ENCODE data around the gene CST4.
"Not testable (repeated sequence)": the region's sequence is repeated elsewhere in the genome, so short reads cannot be mapped to it uniquely, and the experiment has no call there.

The CST4 gene, protein sequence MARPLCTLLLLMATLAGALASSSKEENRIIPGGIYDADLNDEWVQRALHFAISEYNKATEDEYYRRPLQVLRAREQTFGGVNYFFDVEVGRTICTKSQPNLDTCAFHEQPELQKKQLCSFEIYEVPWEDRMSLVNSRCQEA

GRCh38 chr20:23688684-23689398 lies at the start of gene CST4:
CST4 (minus strand) TSS chr20:23689038; CDS start chr20:23688969, 69 bp downstream.
- not testable (repeated sequence) for DNase-seq (ENCODE audit: low read depth in 3 of 3, low spot score in 1 of 3)

GRCh38 chr20:23735391-23735790 lies 46.6 kb upstream of the CST4 start:
- DNase-seq (ENCODE audit: low read depth in 3 of 3, low spot score in 1 of 3), result not testable (repeated sequence)

DNA sequence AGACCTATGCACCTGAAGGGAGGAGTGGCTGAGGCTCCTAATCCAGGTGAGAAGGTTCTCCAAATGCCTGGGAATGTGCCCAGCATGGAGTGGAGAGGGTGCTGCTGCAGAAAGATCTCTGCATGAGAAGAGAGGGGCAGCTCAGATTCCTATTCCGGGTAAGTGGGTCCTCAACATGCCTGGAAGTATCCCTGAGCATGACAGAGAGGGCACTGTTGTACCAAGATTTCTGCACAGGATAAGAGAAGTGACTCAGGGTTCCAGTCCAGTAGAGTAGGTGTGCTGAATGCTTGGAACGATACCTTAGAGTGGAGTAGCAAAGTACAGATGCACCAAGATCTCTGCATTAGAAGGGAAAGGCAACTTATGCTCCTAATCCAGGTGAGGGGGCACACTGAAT lies 46.1 kb upstream of the CST4 start:
- DNase-seq (ENCODE audit: low read depth in 3 of 3, low spot score in 1 of 3), result not testable (repeated sequence)

DNA sequence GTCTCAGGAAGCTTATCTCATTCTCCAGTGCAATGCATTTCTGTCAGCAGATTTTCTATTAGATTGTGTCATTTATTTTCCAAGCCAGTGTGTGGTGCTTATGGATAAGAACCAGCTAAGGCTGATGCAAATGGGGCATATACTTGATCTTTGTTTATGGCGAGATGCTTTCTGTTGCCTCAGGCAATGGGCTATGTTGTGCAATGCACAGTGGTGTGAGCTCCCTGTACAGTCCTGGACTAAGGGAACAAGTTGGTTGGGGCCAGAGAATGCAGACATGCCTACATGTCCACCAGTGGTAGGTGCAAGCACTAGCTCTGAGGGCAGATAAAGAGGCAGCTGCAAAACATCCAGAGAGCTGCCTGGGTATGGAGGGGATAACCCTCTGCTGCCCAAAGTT lies 45.6 kb upstream of the CST4 start:
- DNase-seq (ENCODE audit: low read depth in 3 of 3, low spot score in 1 of 3), result not testable (repeated sequence)

DNA sequence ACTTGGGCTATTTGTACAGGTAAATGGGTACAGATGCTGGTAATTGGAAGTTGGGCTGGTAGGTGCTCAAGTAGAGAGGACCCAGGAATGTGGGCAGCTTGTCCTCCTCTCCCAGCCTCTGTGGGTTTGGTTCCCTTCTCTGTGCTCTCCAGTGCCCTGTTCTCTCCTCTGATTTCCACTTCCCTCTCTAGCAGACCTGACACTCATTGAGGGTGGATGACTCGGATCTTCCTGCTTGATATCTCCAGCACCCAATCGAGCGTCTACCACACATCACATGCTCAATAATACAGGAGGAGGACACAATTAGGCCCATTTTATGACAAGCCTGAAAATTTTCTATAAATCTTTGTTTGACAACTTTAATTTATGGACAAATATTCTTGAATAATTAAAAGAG lies 38.2 kb upstream of the CST4 start:
- no peak for DNase-seq (ENCODE audit: low read depth in 3 of 3, low spot score in 1 of 3)

DNA sequence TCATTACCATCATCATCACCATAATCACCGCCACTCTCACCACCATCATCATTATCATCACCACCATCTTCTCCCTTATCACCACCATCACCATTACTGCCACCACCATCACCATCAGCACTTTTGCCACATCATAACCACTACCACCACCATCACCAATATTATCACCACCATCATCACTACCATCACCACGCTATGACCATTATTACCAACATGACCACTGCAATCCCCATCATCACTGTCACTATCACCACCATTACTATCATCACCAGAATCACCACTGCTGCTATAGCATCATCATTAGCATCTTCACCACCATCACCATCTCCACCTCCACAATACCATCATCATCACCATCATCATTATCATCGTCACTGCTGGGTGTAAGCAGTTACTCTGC lies 36.3 kb upstream of the CST4 start:
- no peak for DNase-seq (ENCODE audit: low read depth in 3 of 3, low spot score in 1 of 3)

- DNase-seq (ENCODE audit: low read depth in 3 of 3, low spot score in 1 of 3), result not testable (repeated sequence)
Observed at GRCh38 chr20:23723659-23724307, 34.9 kb upstream of the CST4 start.

GRCh38 chr20:23722851-23723250 lies 34.0 kb upstream of the CST4 start:
- DNase-seq (ENCODE audit: low read depth in 3 of 3, low spot score in 1 of 3), result not testable (repeated sequence)

- no peak for DNase-seq (ENCODE audit: low read depth in 3 of 3, low spot score in 1 of 3)
Observed at GRCh38 chr20:23721962-23722361, 33.1 kb upstream of the CST4 start.

GRCh38 chr20:23719351-23719750 lies 30.5 kb upstream of the CST4 start:
- not testable (repeated sequence) for DNase-seq (ENCODE audit: low read depth in 3 of 3, low spot score in 1 of 3)

GRCh38 chr20:23711778-23712177 lies 22.9 kb upstream of the CST4 start:
- DNase-seq (ENCODE audit: low read depth in 3 of 3, low spot score in 1 of 3), result not testable (repeated sequence)

GRCh38 chr20:23710771-23711170 lies 21.9 kb upstream of the CST4 start:
- no peak for DNase-seq (ENCODE audit: low read depth in 3 of 3, low spot score in 1 of 3)

DNA sequence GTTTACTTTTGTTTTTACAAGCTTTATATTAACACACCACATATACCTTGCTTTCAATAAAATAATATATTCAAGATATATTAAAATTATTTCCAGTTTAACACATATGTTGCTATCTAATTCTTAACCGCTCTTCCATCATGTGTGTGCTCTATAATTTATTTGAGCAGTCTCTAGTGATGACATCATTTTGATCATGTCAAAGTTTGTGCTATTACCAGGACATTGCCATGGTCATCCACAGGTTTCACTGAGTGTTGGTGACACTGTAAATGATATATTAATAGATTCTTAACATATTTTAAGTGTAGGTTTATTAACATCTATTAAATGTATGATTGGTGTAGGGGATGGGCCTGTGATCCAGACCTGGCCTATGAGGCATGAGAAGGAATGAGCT lies 17.1 kb upstream of the CST4 start:
- DNase-seq (ENCODE audit: low read depth in 3 of 3, low spot score in 1 of 3), result no peak

DNA sequence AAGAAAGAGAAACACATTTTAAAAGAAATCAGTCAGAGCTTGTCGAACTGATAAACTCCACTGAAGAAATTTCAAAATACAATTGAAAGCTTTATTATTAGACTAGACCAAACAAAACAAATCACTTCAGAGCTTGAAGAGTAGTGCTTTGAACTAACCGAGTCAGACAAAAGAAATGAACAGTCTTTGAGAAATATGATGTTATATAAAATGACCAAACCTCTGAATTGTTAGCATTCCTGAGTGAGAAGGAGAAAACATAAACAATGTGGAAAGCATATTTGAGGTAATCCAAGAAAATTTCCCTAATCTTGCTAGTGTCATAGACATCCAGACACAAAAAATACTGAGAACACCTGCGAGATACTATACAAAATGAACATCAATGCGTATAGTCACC lies 13.2 kb upstream of the CST4 start:
- DNase-seq (ENCODE audit: low read depth in 3 of 3, low spot score in 1 of 3), result no peak

- no peak for DNase-seq (ENCODE audit: low read depth in 3 of 3, low spot score in 1 of 3)
Observed at GRCh38 chr20:23700931-23701330, 12.1 kb upstream of the CST4 start.

DNA sequence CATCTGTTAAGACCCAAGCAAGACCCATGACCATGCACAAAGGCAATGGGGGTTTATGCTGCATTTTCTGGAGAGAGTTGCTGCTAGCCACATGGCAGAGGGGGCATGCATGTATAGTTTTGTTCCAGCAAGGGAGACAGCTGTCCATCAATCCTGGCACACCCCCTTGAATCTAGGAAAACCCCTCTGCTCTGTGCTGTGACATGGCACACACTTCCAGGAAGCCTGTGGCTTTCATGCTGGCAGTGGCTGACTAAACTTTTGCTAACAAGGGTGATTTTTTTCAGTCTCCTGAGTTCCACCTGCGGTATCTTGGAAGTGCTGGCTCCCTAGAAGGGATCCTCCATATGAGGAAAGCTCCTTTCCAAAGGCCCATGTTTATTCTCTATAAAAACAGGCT lies 9.1 kb upstream of the CST4 start:
- DNase-seq (ENCODE audit: low read depth in 3 of 3, low spot score in 1 of 3), result no peak

- DNase-seq (ENCODE audit: low read depth in 3 of 3, low spot score in 1 of 3), result not testable (repeated sequence)
Observed at GRCh38 chr20:23695068-23695395, 6.2 kb upstream of the CST4 start.

- DNase-seq (ENCODE audit: low read depth in 3 of 3, low spot score in 1 of 3), result not testable (repeated sequence)
Observed at GRCh38 chr20:23694178-23695067, 5.6 kb upstream of the CST4 start.

DNA sequence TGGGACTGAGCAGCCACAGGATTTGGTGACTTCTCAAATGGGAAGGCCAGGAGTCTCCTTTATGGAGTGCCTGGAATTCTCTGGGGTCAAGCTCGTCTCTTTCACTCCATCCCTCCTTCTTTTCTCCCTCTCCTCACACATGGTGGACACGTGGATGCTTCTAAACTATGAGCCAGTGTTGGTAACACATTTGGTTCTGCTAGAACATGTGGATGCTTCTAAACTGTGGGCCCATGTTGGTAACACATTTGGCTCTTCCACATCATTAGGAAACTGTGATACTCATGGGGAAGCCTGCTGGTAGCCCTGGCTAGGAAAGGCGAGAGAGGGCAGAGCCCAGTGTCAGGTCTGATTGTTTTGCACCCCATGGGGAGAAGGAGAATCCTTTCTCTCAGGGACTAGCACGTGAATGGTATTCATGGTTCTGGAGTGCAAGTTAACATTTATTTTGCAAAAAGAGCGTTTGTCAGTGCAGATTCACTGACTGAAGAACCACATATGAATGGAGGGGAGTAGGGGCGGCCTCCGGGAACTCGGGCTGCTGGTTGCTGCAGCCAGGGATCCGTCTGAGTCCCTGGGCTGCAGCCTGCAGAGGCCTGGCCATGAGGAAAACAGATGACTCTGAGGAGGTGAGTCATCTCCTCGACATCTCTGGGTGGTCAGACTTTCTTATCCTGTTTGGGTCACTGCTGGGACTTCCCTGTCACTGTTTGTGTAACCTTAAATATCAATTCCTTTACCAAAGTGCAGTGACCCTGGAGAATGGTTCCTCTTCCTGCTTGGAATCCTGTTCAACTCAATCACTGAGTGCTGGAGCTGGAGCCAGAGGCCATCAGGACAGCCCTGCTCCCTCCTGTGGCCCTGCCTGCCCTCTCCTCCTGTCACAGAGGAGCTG lies 4.1 kb upstream of the CST4 start:
- not testable (repeated sequence) for DNase-seq (ENCODE audit: low read depth in 3 of 3, low spot score in 1 of 3)

DNA sequence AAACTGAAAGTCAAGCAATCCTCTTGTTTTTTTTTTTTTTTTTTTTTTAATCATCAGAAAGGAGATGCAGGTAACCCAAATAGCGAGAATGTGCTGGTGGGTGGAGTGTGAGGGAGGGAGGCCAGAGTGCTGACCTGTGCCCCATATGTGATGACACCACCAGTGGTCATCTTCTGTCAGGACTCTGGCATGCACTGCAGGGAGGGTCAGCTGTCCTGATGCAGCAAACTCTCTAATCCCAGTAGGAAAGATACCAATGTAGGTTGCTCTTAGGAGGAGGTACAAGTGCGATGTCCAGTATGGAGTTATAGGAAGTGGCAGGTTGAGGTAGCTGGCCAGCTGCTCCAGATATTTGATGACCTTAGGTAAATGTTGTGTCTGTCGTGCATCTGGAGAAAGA lies 2.8 kb upstream of the CST4 start:
- no peak for DNase-seq (ENCODE audit: low read depth in 3 of 3, low spot score in 1 of 3)

DNA sequence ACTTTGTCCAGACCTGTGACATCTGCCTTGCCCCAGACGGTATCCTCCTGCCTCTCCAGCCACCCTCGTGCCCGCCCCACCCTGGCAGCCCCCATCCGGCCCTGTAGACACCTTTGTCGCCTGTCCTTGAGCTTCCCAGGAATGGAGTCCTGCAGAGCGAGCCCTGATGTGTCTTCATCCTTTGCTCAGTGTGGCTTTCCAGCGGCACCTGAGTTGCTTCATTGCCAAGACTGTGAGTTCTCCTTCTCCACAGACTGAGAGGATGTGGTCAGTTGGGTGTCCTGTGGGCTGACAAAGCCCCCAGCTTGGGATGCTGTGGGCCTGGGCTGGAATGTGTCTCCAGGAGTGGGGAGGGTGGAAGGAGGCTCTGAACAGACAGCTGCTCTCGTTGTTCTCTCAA lies 1.7 kb upstream of the CST4 start:
- no peak for DNase-seq (ENCODE audit: low read depth in 3 of 3, low spot score in 1 of 3)

Measured in stimulated activated CD4-positive, alpha-beta T cell treated with anti-CD3 and anti-CD28 coated beads, TNF-alpha, amount 100 ng/mL, for 1 hour (primary cell).